SK-N-SH (cell line): ENCODE data around the gene IRAK2. TPM values are rescaled to one million over a fixed set of nuclear protein-coding genes. Genes with fewer than 3 reads are reported as not detected.

Source experiments
- CTCF ChIA-PET: fragments of 300-600, 350-600 bp; formaldehyde crosslinking; extraction: SDS; loops from one replicate; lab custom pipeline; 2021; lab: Yijun Ruan, JAX
- POLR2A ChIA-PET: fragments of 350-600 bp; sonication (Branson Sonifier 250); formaldehyde crosslinking; extraction: SDS; loops from one replicate; lab custom pipeline; 2020; ENCODE audit warnings: antibody characterized with exemption, inconsistent platforms; lab: Yijun Ruan, JAX
- DNase-seq: peaks from one replicate; pipeline ENCODE4 v3.0.0; 2012
- H2AFZ ChIP-seq: fragments of 200-600 bp; sonication (generic); 2 replicates; pipeline ENCODE4 v1.8.1; 2016; ENCODE audit warnings: antibody characterized with exemption, mild to moderate bottlenecking, low read depth
- H3F3A ChIP-seq: fragments of 200-600 bp; sonication (generic); replicated peaks from 2 replicates; pipeline ENCODE3; 2016; ENCODE audit warnings: antibody characterized with exemption, mild to moderate bottlenecking; ENCODE audit not compliant: insufficient read depth
- H3K27ac ChIP-seq, 2 experiments: fragments of 200-500 bp in 1 of 2; fragments of 200-600 bp in 1 of 2; sonication (Bioruptor generic) in 1 of 2; sonication (generic), shearing (Covaris generic) in 1 of 2; 2 replicates each; pipeline versions ENCODE4 v1.5.1 to v1.6.1; 2014 to 2016; ENCODE audit warnings: low read depth in 2 of 2, inconsistent platforms in 1 of 2, low read length in 1 of 2, mild to moderate bottlenecking in 1 of 2, mixed read lengths in 1 of 2
- H3K27me3 ChIP-seq: fragments of 200-600 bp; sonication (generic), shearing (Covaris generic); 2 replicates; pipeline ENCODE4 v1.6.1; 2016; ENCODE audit warnings: mixed run types; ENCODE audit not compliant: insufficient read depth
- H3K36me3 ChIP-seq, 2 experiments: fragments of 200-500 bp in 1 of 2; fragments of 200-600 bp in 1 of 2; sonication (Bioruptor generic) in 1 of 2; sonication (generic) in 1 of 2; replicated peaks in 1 of 2; 2 replicates each; pipeline versions ENCODE3 to v1.5.1; 2014 to 2016; ENCODE audit warnings: low read length in 1 of 2, mild to moderate bottlenecking in 1 of 2; ENCODE audit not compliant: insufficient read depth in 2 of 2, control insufficient read depth in 1 of 2
- H3K4me1 ChIP-seq, 2 experiments: fragments of 200-500 bp in 1 of 2; fragments of 200-600 bp in 1 of 2; sonication (Bioruptor generic) in 1 of 2; sonication (generic), shearing (Covaris generic) in 1 of 2; 2 replicates each; pipeline versions ENCODE4 v1.5.1 to v1.6.1; 2014 to 2016; ENCODE audit warnings: low read depth in 1 of 2, low read length in 1 of 2, mixed run types in 1 of 2; ENCODE audit not compliant: insufficient read depth in 2 of 2, control insufficient read depth in 1 of 2
- H3K4me2 ChIP-seq: fragments of 200-600 bp; sonication (generic), shearing (Covaris generic); 2 replicates; pipeline ENCODE4 v1.6.1; 2017; ENCODE audit warnings: mixed run types
- H3K4me3 ChIP-seq, 2 experiments: fragments of 200-500 bp in 1 of 2; fragments of 200-600 bp in 1 of 2; sonication (Bioruptor generic) in 1 of 2; sonication (generic), shearing (Covaris generic) in 1 of 2; 2 replicates each; pipeline versions ENCODE4 v1.5.1 to v1.8.1; 2014 to 2016; ENCODE audit warnings: low read depth in 2 of 2, inconsistent platforms in 1 of 2, low read length in 1 of 2, mild to moderate bottlenecking in 1 of 2, mixed read lengths in 1 of 2, moderate library complexity in 1 of 2
- H3K79me2 ChIP-seq: fragments of 200-600 bp; sonication (generic); 2 replicates; pipeline ENCODE4 v1.8.1; 2017; ENCODE audit warnings: mild to moderate bottlenecking; ENCODE audit not compliant: insufficient read depth
- H3K9ac ChIP-seq: fragments of 200-600 bp; sonication (generic); 2 replicates; pipeline ENCODE4 v1.6.1; 2017; ENCODE audit warnings: mixed run types
- H3K9me2 ChIP-seq: fragments of 200-600 bp; sonication (generic); 2 replicates; pipeline ENCODE4 v1.6.1; 2017; ENCODE audit warnings: mixed run types
- H3K9me3 ChIP-seq: fragments of 200-600 bp; sonication (generic); 2 replicates; pipeline ENCODE4 v1.6.1; 2017; ENCODE audit warnings: mixed run types, mild to moderate bottlenecking, moderate library complexity
- H4K20me1 ChIP-seq: fragments of 200-600 bp; sonication (generic); 2 replicates; pipeline ENCODE4 v1.6.1; 2017; ENCODE audit warnings: mild to moderate bottlenecking, mixed run types; ENCODE audit not compliant: insufficient read depth
- EP300 ChIP-seq, 2 experiments: IDR thresholded peaks; 2 replicates each; pipeline versions ENCODE4 v1.4.0 to v1.6.1; 2012; ENCODE audit warnings: borderline replicate concordance in 1 of 2, low read depth in 1 of 2, low read length in 1 of 2
- FOXJ3 ChIP-seq: sonication (generic); formaldehyde crosslinking; IDR thresholded peaks from 2 replicates; pipeline ENCODE4 v1.5.1; 2020; ENCODE audit warnings: mild to moderate bottlenecking, missing genetic modification reagents
- FOXM1 ChIP-seq: IDR thresholded peaks from 2 replicates; pipeline ENCODE4 v1.4.0; 2012; ENCODE audit warnings: low read depth, mild to moderate bottlenecking
- MEF2A ChIP-seq: IDR thresholded peaks from 2 replicates; pipeline ENCODE4 v1.4.0; 2012; ENCODE audit warnings: low read depth, borderline replicate concordance
- NRF1 ChIP-seq: IDR thresholded peaks from 2 replicates; pipeline ENCODE4 v1.6.1; 2012; ENCODE audit warnings: low read depth, mild to moderate bottlenecking, low read length
- RAD21 ChIP-seq: IDR thresholded peaks from 2 replicates; pipeline ENCODE4 v1.6.1; 2012; ENCODE audit warnings: mild to moderate bottlenecking, low read length
- SIN3A ChIP-seq: IDR thresholded peaks from 2 replicates; pipeline ENCODE4 v1.6.1; 2012; ENCODE audit warnings: low read depth, mild to moderate bottlenecking, low read length, moderate library complexity, borderline replicate concordance
- TCF12 ChIP-seq: IDR thresholded peaks from 2 replicates; pipeline ENCODE4 v1.4.0; 2012
- USF2 ChIP-seq: fragments of 150-350 bp; IDR thresholded peaks from 2 replicates; pipeline ENCODE4 v1.6.1; 2017; ENCODE audit warnings: antibody characterized with exemption, low read length, low read depth, borderline replicate concordance
- ZBTB33 ChIP-seq: IDR thresholded peaks from 2 replicates; pipeline ENCODE4 v1.4.0; 2012; ENCODE audit warnings: low read depth, borderline replicate concordance
- WGBS: methylation state at CpG from one replicate; pipeline ENCODE4 v1.1.6; 2017; ENCODE audit warnings: low lambda C conversion rate; 5-methylcytosine and 5-hydroxymethylcytosine counted together
- polyA plus RNA-seq, 3 experiments: library from polyadenylated mRNA; depleted of rRNA; stranded (reverse); fragments of >200 nt; gene quantifications; 2 replicates each; pipeline ENCODE4 v1.2.3, GENCODE V29; 2012
- TF ChIP-seq, protein P1 (sequence below): fragments of 150-350 bp; IDR thresholded peaks from 2 replicates; pipeline ENCODE4 v1.6.1; 2016; ENCODE audit warnings: mild to moderate bottlenecking, low read depth, low read length
- TF ChIP-seq, protein P2 (sequence below): IDR thresholded peaks from 2 replicates; pipeline ENCODE4 v1.4.0; 2012; ENCODE audit warnings: low read depth

Gene IRAK2
- polyA plus RNA-seq, 1 of the 3 experiments (the other 2 are of a cell fraction), result 7.7 TPM

- no peak overlapping the region for H3K4me2 ChIP-seq
- WGBS, result 97% methylated on average over 7 of the region's 7 CpGs
- ChIA-PET POLR2A (interaction anchor here (0.6 kb wide), 1 partner anchor 11 kb away, joined by 4 read pairs; no protein-coding TSS in a partner anchor), CTCF (no interaction called here)
- peaks cover 29 to 32% of the 10 kb centered on the region in 2 experiments for H3K36me3 ChIP-seq
- H3K79me2 ChIP-seq, result peaks cover 91% of the 10 kb centered on the region
- H3K27ac ChIP-seq, result no peak overlapping the region
- DNase-seq, result no peak
- no peaks in the 10 kb centered on the region for H3K9me3 ChIP-seq
- TF ChIP-seq SIN3A, result no peak
- no peak for TF ChIP-seq USF2
- TF ChIP-seq MEF2A, result no peak
- TF ChIP-seq, protein P1, sequence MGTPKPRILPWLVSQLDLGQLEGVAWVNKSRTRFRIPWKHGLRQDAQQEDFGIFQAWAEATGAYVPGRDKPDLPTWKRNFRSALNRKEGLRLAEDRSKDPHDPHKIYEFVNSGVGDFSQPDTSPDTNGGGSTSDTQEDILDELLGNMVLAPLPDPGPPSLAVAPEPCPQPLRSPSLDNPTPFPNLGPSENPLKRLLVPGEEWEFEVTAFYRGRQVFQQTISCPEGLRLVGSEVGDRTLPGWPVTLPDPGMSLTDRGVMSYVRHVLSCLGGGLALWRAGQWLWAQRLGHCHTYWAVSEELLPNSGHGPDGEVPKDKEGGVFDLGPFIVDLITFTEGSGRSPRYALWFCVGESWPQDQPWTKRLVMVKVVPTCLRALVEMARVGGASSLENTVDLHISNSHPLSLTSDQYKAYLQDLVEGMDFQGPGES, result no peak
- TF ChIP-seq ZBTB33, result no peak
- no peak for TF ChIP-seq FOXJ3 (CRISPR knock-in tag)
- no peak for TF ChIP-seq FOXM1
- TF ChIP-seq TCF12, result no peak
- TF ChIP-seq, protein P2, sequence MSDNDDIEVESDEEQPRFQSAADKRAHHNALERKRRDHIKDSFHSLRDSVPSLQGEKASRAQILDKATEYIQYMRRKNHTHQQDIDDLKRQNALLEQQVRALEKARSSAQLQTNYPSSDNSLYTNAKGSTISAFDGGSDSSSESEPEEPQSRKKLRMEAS, result no peak
- no peak for TF ChIP-seq EP300 (IDR thresholded peaks at IDR 0.05; ENCODE audit: borderline replicate concordance in 1 of 2, low read depth in 1 of 2, low read length in 1 of 2)
- TF ChIP-seq RAD21, result no peak
- TF ChIP-seq NRF1, result no peak
- no peaks in the 10 kb centered on the region for H3F3A ChIP-seq
- peaks cover 0 to 3% of the 10 kb centered on the region in 2 experiments; a peak in 1 of 4 replicates for H3K4me1 ChIP-seq
- H4K20me1 ChIP-seq, result 0 out of 2 replicates have a peak, but pooled peaks cover 12% of the 10 kb centered on the region
- H2AFZ ChIP-seq, result no peak overlapping the region
- no peak overlapping the region for H3K4me3 ChIP-seq
- no peaks in the 10 kb centered on the region for H3K9me2 ChIP-seq
- H3K27me3 ChIP-seq, result no peaks in the 10 kb centered on the region
- no peak overlapping the region for H3K9ac ChIP-seq
Observed at GRCh38 chr3:10255835-10256234, 91.1 kb downstream of the IRAK2 start.

- ChIA-PET POLR2A (no interaction called here), CTCF (interaction anchor here (1.2 kb wide), 1 partner anchor 28 kb away, joined by 3 read pairs; no protein-coding TSS in a partner anchor)
- H3F3A ChIP-seq, result no peaks in the 10 kb centered on the region
- H3K36me3 ChIP-seq, result peaks cover 29 to 32% of the 10 kb centered on the region in 2 experiments
- H2AFZ ChIP-seq, result no peak overlapping the region
- no peak overlapping the region for H3K4me3 ChIP-seq
- no peaks in the 10 kb centered on the region for H3K27me3 ChIP-seq
- TF ChIP-seq ZBTB33, result no peak
- DNase-seq, result no peak
- no peaks in the 10 kb centered on the region for H3K9me2 ChIP-seq
- H3K27ac ChIP-seq, result no peak overlapping the region
- no peak overlapping the region for H3K4me2 ChIP-seq
- H3K79me2 ChIP-seq, result peaks cover 83% of the 10 kb centered on the region
- 0 out of 2 replicates have a peak, but pooled peaks cover 6% of the 10 kb centered on the region for H4K20me1 ChIP-seq
- 99% methylated on average over 7 of the region's 7 CpGs for WGBS
- no peak overlapping the region for H3K9ac ChIP-seq
- peaks cover 0 to under 1% of the 10 kb centered on the region in 2 experiments; a peak in 1 of 4 replicates for H3K4me1 ChIP-seq
- no peaks in the 10 kb centered on the region for H3K9me3 ChIP-seq
Observed at GRCh38 chr3:10259036-10259435, 94.3 kb downstream of the IRAK2 start.
